IPS-18c (cell line): ENCODE data around the gene JMJD6.

Experiments
- H3K4me3 ChIP-seq: 2 replicates; pipeline ENCODE4 v1.7.0; 2013; ENCODE audit warnings: low read depth, mild to moderate bottlenecking, low read length, moderate library complexity; ENCODE audit not compliant: insufficient read depth
- H3K9me3 ChIP-seq: one replicate; pipeline ENCODE4 v1.6.1; 2013; ENCODE audit warnings: mild to moderate bottlenecking, low read length, moderate library complexity; ENCODE audit not compliant: control insufficient read depth, insufficient read depth

Gene JMJD6

DNA sequence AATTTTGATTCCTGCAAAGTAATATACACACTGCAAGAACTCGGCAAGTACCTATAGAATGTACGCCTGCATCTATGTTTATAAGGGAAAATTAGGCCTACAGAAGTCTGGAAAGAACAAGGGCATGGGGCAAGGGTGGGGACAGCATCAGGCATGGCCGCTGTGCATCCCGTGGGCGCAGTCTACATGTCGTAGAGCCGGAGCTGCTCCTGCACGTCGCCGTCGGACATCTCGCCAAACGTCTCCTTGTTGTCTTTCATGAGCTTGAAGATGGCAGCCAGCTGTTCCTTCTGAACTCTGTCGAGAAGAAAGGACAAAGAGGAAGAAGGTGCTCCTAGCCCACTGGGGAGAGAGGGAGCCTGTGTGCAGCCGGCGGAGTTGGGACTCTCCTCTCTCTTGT is 49.0 kb downstream of the JMJD6 start:
- Histone ChIP-seq H3K9me3 (no peaks in the 10 kb centered on the region), H3K4me3 (no peak overlapping the region)

DNA sequence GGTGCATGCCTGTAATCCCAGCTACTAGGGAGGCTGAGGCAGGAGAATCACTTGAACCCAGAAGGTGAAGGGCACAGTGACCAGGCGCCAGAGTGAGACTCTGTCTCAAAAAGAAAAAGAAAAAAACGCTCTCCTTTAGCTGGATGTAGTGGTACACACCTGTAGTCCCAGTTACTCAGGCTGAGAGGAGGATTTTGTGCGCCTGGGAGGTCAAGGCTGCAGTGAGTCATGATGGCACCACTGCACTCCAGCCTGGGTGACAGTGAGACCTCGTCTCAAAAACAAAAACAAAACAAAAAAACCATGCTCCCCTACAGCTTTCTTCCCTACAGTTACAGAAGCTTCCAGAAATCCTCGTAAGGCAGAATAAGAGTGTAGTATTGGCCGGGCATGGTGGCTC is 49.8 kb downstream of the JMJD6 start:
- no peak overlapping the region for H3K4me3 ChIP-seq
- no peaks in the 10 kb centered on the region for H3K9me3 ChIP-seq

DNA sequence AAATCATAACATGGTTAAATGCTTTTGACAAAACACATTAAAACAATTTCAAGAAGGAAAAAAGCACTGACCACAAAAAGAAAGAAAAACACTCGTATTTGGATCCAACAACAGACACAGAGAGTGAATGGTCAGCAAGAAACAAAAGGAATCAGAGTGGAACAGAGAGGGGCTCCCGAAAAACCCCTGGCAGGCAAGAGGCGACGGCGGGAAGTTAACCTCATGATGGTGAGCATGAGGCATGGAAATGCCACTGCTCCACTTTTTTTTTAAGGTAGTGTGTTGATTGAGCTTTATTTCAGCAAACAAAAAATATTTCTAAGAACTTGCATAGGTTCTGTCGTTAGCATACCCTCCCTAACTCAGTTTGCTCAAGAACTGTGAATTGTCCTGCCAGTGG is 50.8 kb downstream of the JMJD6 start:
- Histone ChIP-seq H3K4me3 (no peak overlapping the region), H3K9me3 (no peaks in the 10 kb centered on the region)

DNA sequence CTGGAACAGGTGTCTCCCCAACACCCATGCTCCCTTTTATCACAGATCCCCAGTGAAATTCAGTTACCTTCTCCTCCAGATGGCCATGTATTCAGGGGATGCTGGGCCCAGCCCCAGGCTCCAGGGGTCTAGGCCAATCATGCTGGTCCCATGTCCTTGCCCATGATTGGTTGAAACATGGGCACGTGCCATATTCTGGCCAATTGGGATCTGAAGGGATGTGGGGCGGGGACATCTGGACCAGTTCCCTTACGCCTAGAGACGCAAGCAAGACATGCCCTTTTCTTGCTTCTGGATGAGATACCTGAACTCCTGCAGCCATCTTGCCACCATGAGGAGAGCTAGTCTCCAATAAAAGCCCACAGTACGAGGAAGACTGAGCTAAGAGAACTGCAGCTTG is 51.8 kb downstream of the JMJD6 start:
- H3K4me3 ChIP-seq = no peak overlapping the region
- no peaks in the 10 kb centered on the region for H3K9me3 ChIP-seq

DNA sequence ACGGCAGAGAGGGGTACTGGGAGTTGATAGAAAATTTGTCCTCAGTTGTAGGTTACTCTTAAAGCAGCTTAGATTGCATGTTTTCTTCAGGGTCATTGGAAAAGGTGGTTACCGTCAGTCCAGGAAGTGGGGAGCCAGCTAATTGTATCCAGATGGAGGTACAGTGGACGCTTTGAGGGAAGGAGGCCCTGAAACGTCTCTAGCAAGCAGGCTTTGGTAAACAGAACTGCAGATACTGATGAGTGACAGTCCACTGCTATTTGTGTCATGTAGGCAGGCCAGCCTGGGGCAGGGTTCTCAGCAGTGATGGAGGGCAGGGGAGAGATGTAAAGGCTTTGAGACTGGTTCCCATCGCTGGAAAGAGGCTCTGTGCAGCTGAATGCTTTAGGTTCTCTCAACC is 52.7 kb downstream of the JMJD6 start:
- no peak overlapping the region for H3K4me3 ChIP-seq
- H3K9me3 ChIP-seq = no peaks in the 10 kb centered on the region

DNA sequence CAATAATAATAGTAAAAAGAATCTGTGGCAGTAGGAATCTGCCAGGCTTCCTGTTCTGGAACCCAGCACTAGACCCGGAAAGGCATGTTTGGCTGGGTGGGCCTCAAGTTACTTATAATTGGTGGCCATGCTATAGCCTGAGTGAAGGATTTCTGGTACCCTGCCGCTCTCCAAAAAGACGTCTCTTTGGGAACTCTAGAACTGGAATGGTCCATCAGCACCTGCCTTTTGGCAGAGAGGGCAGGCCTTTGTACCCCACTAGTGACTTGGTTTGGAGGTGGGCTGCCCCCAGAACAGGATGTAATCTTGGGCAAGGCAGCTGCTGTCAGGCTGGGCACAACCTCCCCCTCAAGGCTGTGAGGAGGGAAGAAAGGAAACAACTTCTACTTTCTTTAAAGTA is 53.5 kb downstream of the JMJD6 start:
- peak overlapping the region; percentile 65; the same call in 1 of the 2 replicates for H3K4me3 ChIP-seq

DNA sequence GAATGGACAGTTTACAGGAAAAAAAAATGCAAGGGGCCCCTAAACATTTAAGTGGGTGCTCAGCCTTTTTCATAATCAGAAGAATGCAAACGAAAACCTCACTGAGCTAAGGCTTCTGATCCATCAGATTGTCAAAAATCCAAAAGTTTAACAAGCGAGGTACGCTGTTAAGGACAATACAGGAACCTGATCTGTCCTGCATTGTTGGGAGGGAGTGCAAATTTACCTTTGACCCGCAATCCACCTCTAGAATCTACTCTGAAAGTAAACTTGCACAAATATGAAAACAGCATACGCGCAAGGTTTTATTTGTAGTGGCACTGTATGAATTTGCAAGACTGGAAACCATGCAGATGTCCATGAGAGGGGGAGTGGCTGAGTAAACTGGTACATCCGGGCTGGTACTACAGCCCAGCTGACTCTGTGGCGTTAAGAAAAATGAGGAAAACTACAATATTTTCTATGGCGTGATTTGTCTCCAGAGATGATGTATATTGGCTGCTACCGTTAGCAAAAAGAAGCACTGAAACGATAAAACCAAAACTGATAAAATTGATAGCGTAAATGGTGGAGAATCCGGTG is 54.0 kb downstream of the JMJD6 start:
- peak overlapping the region; percentile 65 for H3K4me3 ChIP-seq
- H3K9me3 ChIP-seq = no peaks in the 10 kb centered on the region

More for the DNA sequence above, 53.5 kb downstream of the JMJD6 start:
- no peaks in the 10 kb centered on the region for H3K9me3 ChIP-seq

DNA sequence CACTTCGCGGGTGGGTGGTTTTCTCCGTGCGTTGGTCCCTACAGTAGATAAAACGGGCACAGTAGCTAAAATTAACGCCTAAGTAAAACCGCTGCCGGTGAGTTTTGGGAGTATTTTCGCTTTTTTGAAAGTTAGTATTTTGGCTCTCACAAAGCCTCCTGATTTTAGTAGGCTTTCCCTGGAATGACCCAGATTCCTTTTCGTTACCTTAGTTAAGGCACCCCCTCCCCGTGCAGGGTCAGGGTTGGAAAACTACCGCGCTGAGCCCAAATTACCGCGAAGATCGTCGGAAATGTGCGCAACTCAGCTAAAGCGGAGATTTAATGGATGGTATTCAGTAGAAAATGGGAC is 54.5 kb downstream of the JMJD6 start:
- no peaks in the 10 kb centered on the region for H3K9me3 ChIP-seq
- H3K4me3 ChIP-seq = peak overlapping the region; percentile 65

DNA sequence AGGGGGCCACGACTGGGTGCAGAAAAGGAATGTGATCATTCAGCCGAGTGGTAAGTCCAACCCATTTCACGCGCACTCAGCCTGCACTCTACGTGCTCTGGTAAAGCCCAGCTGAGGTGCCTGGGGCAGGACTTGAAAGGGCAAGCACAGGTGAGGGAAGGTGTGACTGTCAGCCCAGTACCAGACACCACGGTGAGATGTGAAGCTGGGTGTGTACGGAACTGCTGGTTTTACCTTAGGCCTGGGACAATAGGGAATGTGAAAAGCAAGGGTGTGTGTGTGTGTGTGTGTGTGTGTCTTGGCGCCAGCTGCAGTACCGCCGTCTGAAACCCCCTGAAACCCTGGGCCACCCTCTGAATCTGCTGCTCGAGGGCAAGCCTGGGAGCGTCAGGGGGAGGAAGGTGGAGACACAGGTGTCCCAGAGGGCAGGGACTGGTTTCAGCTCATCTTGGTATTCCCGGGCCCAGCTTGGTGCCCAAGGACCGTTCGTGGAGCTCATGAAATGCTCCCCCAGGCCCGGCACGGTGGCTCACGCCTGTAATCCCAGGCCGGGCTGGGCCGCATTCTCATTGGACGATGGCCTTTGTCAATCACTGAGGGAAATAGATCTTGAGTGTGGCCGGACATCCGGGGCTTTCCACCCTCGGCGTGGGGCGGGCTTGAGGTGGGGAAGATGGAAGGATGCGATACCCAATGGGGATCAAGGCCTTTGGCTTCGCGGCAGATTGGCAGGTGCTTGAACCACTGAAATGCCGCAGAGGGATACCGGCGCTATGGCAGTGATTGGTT is 55.1 kb downstream of the JMJD6 start:
- Histone ChIP-seq H3K4me3 (peak overlapping the region; percentile 26), H3K9me3 (no peaks in the 10 kb centered on the region)

DNA sequence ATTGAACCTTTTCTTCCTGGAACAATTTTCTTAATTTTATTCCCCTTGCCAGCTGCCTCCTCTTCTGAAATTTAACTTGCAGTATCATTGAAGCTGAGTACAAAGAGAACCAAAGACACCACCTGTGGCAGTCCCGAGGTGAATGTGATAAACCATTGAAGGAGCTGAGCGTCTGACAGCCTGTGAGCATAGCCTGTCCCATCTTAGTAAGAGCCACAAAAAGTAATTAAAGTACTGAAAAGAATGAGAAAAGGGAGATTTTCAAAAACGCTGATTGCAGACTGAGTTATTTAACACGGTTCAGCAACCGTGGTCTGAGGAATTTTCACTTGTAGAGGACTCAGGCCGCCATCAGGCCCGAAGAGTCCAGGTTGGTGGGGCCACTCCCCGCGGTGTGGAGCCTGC is 55.7 kb downstream of the JMJD6 start:
- H3K4me3 ChIP-seq = peak overlapping the region; percentile 26; the same call in 1 of the 2 replicates
- no peaks in the 10 kb centered on the region for H3K9me3 ChIP-seq

DNA sequence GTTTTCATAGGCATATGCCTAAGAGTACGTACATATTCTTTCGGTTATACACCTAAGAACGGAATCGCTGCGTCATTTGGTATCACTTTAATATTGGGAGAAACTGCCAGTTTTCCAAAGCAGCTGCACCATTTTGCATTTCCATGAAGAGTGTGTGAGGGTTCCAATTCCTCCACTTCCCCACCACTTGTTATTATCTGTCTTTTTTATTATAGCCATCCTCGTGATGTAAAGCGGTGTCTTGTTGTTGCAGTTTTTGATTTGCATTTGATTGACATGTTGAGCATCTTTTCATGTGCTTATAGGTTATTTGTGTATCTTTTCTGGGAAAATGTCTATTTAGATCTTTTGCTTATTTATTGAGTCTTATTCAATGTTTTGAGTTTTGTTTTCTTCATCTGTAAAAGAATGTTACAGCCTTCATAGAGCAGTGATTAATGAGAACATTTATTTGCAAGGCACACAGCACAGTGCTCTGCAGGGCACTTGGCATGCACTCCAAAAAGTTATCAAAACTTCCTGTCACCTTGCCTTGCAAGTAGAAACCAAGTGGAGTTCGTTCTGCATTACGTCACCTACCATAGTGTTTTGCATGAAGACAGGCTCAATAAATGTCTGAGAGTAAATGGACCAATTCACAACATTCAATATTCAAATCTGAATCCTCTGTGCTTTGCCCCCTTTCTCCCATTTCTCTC is 56.2 kb downstream of the JMJD6 start:
- Histone ChIP-seq H3K4me3 (no peak overlapping the region), H3K9me3 (no peaks in the 10 kb centered on the region)
